ENCODE data around the gene SRI.
"Not testable (repeated sequence)": the region's sequence is repeated elsewhere in the genome, so short reads cannot be mapped to it uniquely, and the experiment has no call there.

GRCh38 chr7:88159741-88160140 is 60.1 kb downstream of the SRI start:
- not testable (repeated sequence) for TF ChIP-seq CTCF (conservative IDR thresholded peaks at IDR 0.05); EZH2 (IDR thresholded peaks at IDR 0.05; ENCODE audit: low read depth)

Data from PC-9 (cell line).